GM12865 (cell line): ENCODE results near the gene NSUN7.

Experiments used
- DNase-seq: peaks from one replicate; pipeline ENCODE4 v3.0.0; 2010; ENCODE audit warnings: low read depth
- H3K4me3 ChIP-seq: 2 replicates; pipeline ENCODE4 v1.5.1; 2011; ENCODE audit warnings: mild to moderate bottlenecking, low read depth, low read length, control low read depth
- TF ChIP-seq, protein P1 (sequence below): IDR thresholded peaks from 2 replicates; pipeline ENCODE4 v1.5.1; 2011; ENCODE audit warnings: low read length, control low read depth, low read depth, inconsistent platforms; ENCODE audit not compliant: insufficient read depth; ENCODE audit errors: missing control alignments

Gene NSUN7

DNA sequence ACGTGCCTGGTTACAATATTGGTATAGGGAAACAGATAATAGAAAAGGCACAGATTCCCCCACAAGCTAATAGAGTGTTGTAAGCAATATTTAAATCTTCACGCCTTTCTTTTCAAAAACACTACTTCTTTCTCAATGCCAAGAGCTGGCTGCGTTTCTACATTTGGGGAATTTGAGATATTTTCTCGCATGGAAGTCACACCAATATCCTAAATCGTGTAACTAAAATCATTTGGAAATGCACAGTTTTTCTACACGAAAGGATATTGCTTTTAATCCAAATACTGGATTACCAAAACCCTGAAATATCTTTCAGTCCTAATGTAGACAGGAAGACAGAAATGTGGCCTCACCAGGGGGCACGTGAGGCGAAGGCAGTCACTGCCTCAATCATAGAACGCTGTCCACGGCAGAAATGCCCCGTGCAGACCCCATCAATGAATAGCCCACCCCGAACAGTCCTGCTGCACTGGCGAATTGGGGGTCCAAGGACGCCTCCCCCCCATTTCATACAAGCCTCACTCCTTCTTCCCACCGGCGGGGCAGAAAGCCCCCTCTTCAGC lies 106.6 kb downstream of the NSUN7 start:
- H3K4me3 ChIP-seq, result peak overlapping the region; percentile 47
- no peak for DNase-seq
- TF ChIP-seq, protein P1, sequence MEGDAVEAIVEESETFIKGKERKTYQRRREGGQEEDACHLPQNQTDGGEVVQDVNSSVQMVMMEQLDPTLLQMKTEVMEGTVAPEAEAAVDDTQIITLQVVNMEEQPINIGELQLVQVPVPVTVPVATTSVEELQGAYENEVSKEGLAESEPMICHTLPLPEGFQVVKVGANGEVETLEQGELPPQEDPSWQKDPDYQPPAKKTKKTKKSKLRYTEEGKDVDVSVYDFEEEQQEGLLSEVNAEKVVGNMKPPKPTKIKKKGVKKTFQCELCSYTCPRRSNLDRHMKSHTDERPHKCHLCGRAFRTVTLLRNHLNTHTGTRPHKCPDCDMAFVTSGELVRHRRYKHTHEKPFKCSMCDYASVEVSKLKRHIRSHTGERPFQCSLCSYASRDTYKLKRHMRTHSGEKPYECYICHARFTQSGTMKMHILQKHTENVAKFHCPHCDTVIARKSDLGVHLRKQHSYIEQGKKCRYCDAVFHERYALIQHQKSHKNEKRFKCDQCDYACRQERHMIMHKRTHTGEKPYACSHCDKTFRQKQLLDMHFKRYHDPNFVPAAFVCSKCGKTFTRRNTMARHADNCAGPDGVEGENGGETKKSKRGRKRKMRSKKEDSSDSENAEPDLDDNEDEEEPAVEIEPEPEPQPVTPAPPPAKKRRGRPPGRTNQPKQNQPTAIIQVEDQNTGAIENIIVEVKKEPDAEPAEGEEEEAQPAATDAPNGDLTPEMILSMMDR, result no peak

DNA sequence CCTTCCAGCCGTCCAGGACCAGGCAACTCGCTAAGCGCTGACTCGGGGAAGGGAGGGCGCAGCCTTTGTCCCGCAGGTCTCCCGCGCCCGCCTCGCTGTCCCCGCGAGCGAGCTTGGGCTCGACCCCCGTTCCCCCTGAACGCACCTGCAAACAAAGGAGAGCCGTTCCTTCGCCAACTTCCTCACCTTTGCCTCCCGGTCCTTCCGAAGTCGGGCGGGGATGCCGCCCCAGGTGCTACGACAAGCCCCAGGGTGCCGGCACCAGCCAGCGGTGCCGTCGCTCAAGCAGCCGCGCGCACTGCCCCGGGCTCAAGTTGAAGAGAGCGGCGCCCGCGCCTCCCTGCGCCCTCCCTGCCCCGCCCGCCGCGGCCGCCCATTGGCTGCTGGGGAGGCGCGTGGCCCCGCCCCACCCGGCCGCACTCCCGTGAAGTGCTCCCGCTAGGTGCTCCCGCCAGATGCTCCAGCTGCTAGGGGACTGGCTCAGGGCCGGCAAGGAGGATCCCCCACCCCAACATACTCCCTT lies 107.1 kb downstream of the NSUN7 start:
- TF ChIP-seq, protein P1, result no peak
- peak; percentile 75 for DNase-seq
- peak overlapping the region; percentile 47 for H3K4me3 ChIP-seq

DNA sequence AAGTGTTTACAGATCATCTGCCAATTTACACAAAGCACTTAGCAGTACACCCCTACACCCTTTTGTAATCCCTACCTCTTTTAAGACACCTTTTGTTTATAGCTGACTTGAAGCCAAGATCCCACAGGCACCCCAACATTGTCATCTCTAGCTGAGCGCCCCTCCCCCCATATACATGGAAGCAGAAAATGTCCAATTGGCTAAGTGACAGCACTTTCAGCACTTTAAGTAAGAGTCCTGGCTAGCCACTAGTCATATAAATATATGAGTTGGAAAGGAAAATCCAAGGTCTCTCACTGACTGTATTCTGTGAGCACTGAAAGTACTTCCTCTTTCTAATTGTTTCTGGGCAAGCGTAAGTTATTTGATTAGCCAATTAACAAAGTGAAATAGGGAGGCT lies 108.2 kb downstream of the NSUN7 start:
- TF ChIP-seq, protein P1, result no peak
- no peak for DNase-seq
- H3K4me3 ChIP-seq, result no peak overlapping the region

DNA sequence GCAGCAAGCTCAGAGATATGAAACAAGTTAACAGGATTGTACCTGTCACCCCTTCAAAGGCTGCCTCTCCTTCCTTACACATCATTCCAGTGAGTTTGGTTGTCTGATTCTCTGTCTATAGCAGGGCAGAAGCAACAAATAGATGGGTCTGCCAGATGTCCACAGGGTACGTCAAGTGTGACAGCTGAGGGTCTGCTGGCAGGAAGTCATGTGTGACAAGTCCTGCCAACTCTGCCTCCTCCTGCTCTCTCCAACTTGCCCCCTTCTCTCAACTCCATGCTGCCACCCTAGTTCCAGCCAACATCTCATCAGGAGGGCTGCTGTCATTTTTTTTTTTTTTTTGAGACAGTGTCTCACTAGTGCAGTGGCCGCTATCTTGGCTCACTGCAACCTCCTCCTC lies 109.2 kb downstream of the NSUN7 start:
- H3K4me3 ChIP-seq, result no peak overlapping the region
- TF ChIP-seq, protein P1, result no peak
- no peak for DNase-seq
